ENCODE data around the gene BRCA1. TPM values are rescaled to one million over a fixed set of nuclear protein-coding genes. Genes with fewer than 3 reads are reported as not detected.

BRCA1 gene
- polyA plus RNA-seq, 1 experiment: 9.4 TPM

- TF ChIP-seq CTCF (IDR thresholded peaks at IDR 0.05; ENCODE audit: insufficient read depth, low read depth, low read length): no peak
- ChIA-PET POLR2A (no interaction called here), CTCF (interaction anchor here (0.6 to 1.7 kb wide), 6 partner anchors 82 to 314 kb away, joined by 3 to 12 read pairs (median 7); partner anchors contain the start of gene BRCA1)
- H3K36me3 ChIP-seq (ENCODE audit: control insufficient read depth, insufficient read depth, low read length): no peaks in the 10 kb centered on the region
- H3K4me3 ChIP-seq (ENCODE audit: low read depth, low read length): peak overlapping the region; percentile 50
- H3K27me3 ChIP-seq (ENCODE audit: control insufficient read depth, insufficient read depth, low read length): peaks cover 2% of the 10 kb centered on the region; the same call in 1 of the 2 replicates
- DNase-seq (ENCODE audit: low read depth): no peak
These were observed 99.9 kb downstream of the BRCA1 start for GRCh38 chr17:43025290-43025657.

- POLR2A ChIA-PET: interaction anchor here (0.8 kb wide), 3 partner anchors 100 to 343 kb away, joined by 3 read pairs; partner anchors contain the start of gene BRCA1
- H3K27me3 ChIP-seq (ENCODE audit: control insufficient read depth, insufficient read depth, low read length): peaks cover 2% of the 10 kb centered on the region; the same call in 1 of the 2 replicates
- peak within 1 kb of the TSS; percentile 50 for H3K4me3 ChIP-seq (ENCODE audit: low read depth, low read length)
- DNase-seq (ENCODE audit: low read depth): peak; percentile 72
- TF ChIP-seq CTCF (IDR thresholded peaks at IDR 0.05; ENCODE audit: insufficient read depth, low read depth, low read length): peak; percentile 90
- CTCF ChIA-PET: interaction anchor here (0.6 to 1.9 kb wide), 25 partner anchors 9 to 332 kb away, joined by 3 to 12 read pairs (median 5); partner anchors contain the start of genes BRCA1 and TMEM106A
- no peaks in the 10 kb centered on the region for H3K36me3 ChIP-seq (ENCODE audit: control insufficient read depth, insufficient read depth, low read length)
These were observed 100.5 kb downstream of the BRCA1 start, which contains the start of gene RND2 for GRCh38 chr17:43024407-43025289. RND2 (plus strand) TSS chr17:43025231; CDS start chr17:43025348, 117 bp downstream.

GRCh38 chr17:43021741-43022512 lies 103.2 kb downstream of the BRCA1 start, which contains the start of gene VAT1:
VAT1 (minus strand) TSS chr17:43022385; CDS start chr17:43022322, 63 bp downstream.
- H3K27me3 ChIP-seq (ENCODE audit: control insufficient read depth, insufficient read depth, low read length): peaks cover 2% of the 10 kb centered on the region; the same call in 1 of the 2 replicates
- no peak for DNase-seq (ENCODE audit: low read depth)
- ChIA-PET POLR2A (interaction anchor here (0.6 kb wide), 1 partner anchor 198 kb away, joined by 3 read pairs; the partner anchor contains the start of gene BECN1), CTCF (interaction anchor here (0.6 kb wide), 2 partner anchors 314 to 401 kb away, joined by 3 read pairs; no protein-coding TSS in a partner anchor)
- peaks cover 11% of the 10 kb centered on the region for H3K36me3 ChIP-seq (ENCODE audit: control insufficient read depth, insufficient read depth, low read length)
- TF ChIP-seq CTCF (IDR thresholded peaks at IDR 0.05; ENCODE audit: insufficient read depth, low read depth, low read length): no peak
- H3K4me3 ChIP-seq (ENCODE audit: low read depth, low read length): peak within 1 kb of the TSS; percentile 100

- Histone ChIP-seq H3K4me3 (ENCODE audit: low read depth, low read length) (peak overlapping the region; percentile 100), H3K36me3 (ENCODE audit: control insufficient read depth, insufficient read depth, low read length) (peaks cover 14% of the 10 kb centered on the region), H3K27me3 (ENCODE audit: control insufficient read depth, insufficient read depth, low read length) (peaks cover 2% of the 10 kb centered on the region; the same call in 1 of the 2 replicates)
- no peak for DNase-seq (ENCODE audit: low read depth)
- no peak for TF ChIP-seq CTCF (IDR thresholded peaks at IDR 0.05; ENCODE audit: insufficient read depth, low read depth, low read length)
- CTCF ChIA-PET: interaction anchor here (0.6 to 1.0 kb wide), 3 partner anchors 19 to 402 kb away, joined by 3 read pairs; no protein-coding TSS in a partner anchor
- POLR2A ChIA-PET: no interaction called here
These were observed 104.1 kb downstream of the BRCA1 start for GRCh38 chr17:43020789-43021740.

Data from BJ (cell line).